ENCODE results near the gene MAD1L1.

GRCh38 chr7:2195400-2196246, 37.1 kb downstream of the MAD1L1 start:
- TF ChIP-seq CTCF (conservative IDR thresholded peaks at IDR 0.05) (no peak), EZH2 (IDR thresholded peaks at IDR 0.05; ENCODE audit: low read depth) (no peak)

All from PC-9 (cell line).